Suprapubic skin (tissue), 4 donors: Measurements from ENCODE around the gene B9D1. TPM values are rescaled to one million over a fixed set of nuclear protein-coding genes. Genes with fewer than 3 reads are reported as not detected.

Source experiments
- DNase-seq, 2 donors: peaks; one replicate each; pipeline ENCODE4 v3.0.0-alpha.2; 2019; ENCODE audit warnings: low spot score in 2 of 2
- H3K27ac ChIP-seq: fragments of 200-600 bp; sonication (generic); one replicate; pipeline ENCODE4 v1.5.1; 2019
- H3K27me3 ChIP-seq: fragments of 200-600 bp; sonication (generic); one replicate; pipeline ENCODE4 v1.5.1; 2019
- H3K36me3 ChIP-seq: fragments of 200-600 bp; sonication (generic); one replicate; pipeline ENCODE4 v1.5.1; 2019
- H3K4me1 ChIP-seq: fragments of 200-600 bp; sonication (generic); one replicate; pipeline ENCODE4 v1.5.1; 2019
- H3K4me3 ChIP-seq: fragments of 200-600 bp; sonication (generic); one replicate; pipeline ENCODE4 v1.5.1; 2019; ENCODE audit warnings: mild to moderate bottlenecking
- H3K9me3 ChIP-seq: fragments of 200-600 bp; sonication (generic); one replicate; pipeline ENCODE4 v1.5.1; 2019
- CTCF ChIP-seq, 2 donors: fragments of 200-600 bp in 1 of 2; fragments of 450-650 bp in 1 of 2; sonication (generic) in 1 of 2; IDR thresholded peaks; one replicate each; pipeline ENCODE4 v1.5.1; 2016 to 2019; ENCODE audit warnings: antibody characterized with exemption in 2 of 2, mild to moderate bottlenecking in 1 of 2, moderate library complexity in 1 of 2
- EP300 ChIP-seq: sonication (generic); formaldehyde crosslinking; IDR thresholded peaks from one replicate; pipeline ENCODE4 v1.6.1; 2017; ENCODE audit warnings: antibody characterized with exemption
- POLR2A ChIP-seq, 2 donors: fragments of 450-650 bp; IDR thresholded peaks; one replicate each; pipeline ENCODE4 v1.6.1; 2017; ENCODE audit warnings: antibody characterized with exemption in 2 of 2, mild to moderate bottlenecking in 2 of 2, moderate library complexity in 2 of 2
- POLR2AphosphoS5 ChIP-seq, 3 donors: sonication (generic); formaldehyde crosslinking; IDR thresholded peaks; one replicate each; pipeline ENCODE4 v1.6.1; 2017; ENCODE audit warnings: antibody characterized with exemption in 3 of 3
- WGBS: methylation state at CpG from one replicate; pipeline ENCODE4 v1.1.5; 2018; 5-methylcytosine and 5-hydroxymethylcytosine counted together
- total RNA-seq, 4 donors: library from RNA; depleted of rRNA; stranded (reverse); fragments of >200 nt; gene quantifications; one replicate each; pipeline ENCODE4 v1.1.0, GENCODE V29; 2016

The B9D1 gene
- total RNA-seq, 4 donors from 2014 or later: 10.7 to 21.7 (median 17.3) TPM

GRCh38 chr17:19341641-19342610 is 20.6 kb downstream of the B9D1 start:
- 46% methylated on average over 20 of the region's 20 CpGs for WGBS

GRCh38 chr17:19341211-19341631 is 21.3 kb downstream of the B9D1 start:
- H3K9me3 ChIP-seq: no peaks in the 10 kb centered on the region
- no peak overlapping the region for H3K4me3 ChIP-seq
- peaks cover 7% of the 10 kb centered on the region for H3K36me3 ChIP-seq
- TF ChIP-seq POLR2A (IDR thresholded peaks at IDR 0.05) (no peak), CTCF (IDR thresholded peaks at IDR 0.05) (no peak), POLR2AphosphoS5 (IDR thresholded peaks at IDR 0.05) (no peak), EP300 (no peak)
- H3K27ac ChIP-seq: peak overlapping the region; percentile 49
- DNase-seq: peak in 1 of 2 donors; percentile 64
- H3K4me1 ChIP-seq: peaks cover 71% of the 10 kb centered on the region
- no peaks in the 10 kb centered on the region for H3K27me3 ChIP-seq
- WGBS: 72% methylated on average over 7 of the region's 7 CpGs

More at GRCh38 chr17:19341641-19342610, 20.6 kb downstream of the B9D1 start:
- H3K4me3 ChIP-seq: no peak overlapping the region
- no peaks in the 10 kb centered on the region for H3K9me3 ChIP-seq
- no peaks in the 10 kb centered on the region for H3K27me3 ChIP-seq
- no peaks in the 10 kb centered on the region for H3K36me3 ChIP-seq
- DNase-seq: peak in 1 of 2 donors; percentile 75
- peak overlapping the region; percentile 49 for H3K27ac ChIP-seq
- no peak for TF ChIP-seq POLR2A (IDR thresholded peaks at IDR 0.05)
- no peak for TF ChIP-seq CTCF (IDR thresholded peaks at IDR 0.05)
- TF ChIP-seq POLR2AphosphoS5 (IDR thresholded peaks at IDR 0.05): no peak
- no peak for TF ChIP-seq EP300
- H3K4me1 ChIP-seq: peaks cover 74% of the 10 kb centered on the region

GRCh38 chr17:19339341-19339815 is 23.1 kb downstream of the B9D1 start:
- Histone ChIP-seq H3K36me3 (peaks cover 18% of the 10 kb centered on the region), H3K9me3 (no peaks in the 10 kb centered on the region), H3K4me3 (no peak overlapping the region), H3K4me1 (peaks cover 52% of the 10 kb centered on the region), H3K27ac (no peak overlapping the region), H3K27me3 (no peaks in the 10 kb centered on the region)
- no peak for DNase-seq
- no peak for TF ChIP-seq CTCF (IDR thresholded peaks at IDR 0.05)
- TF ChIP-seq EP300: no peak
- no peak for TF ChIP-seq POLR2A (IDR thresholded peaks at IDR 0.05)
- no peak for TF ChIP-seq POLR2AphosphoS5 (IDR thresholded peaks at IDR 0.05)
- WGBS: 79% methylated on average over 2 of the region's 2 CpGs

GRCh38 chr17:19338031-19338990 is 24.2 kb downstream of the B9D1 start:
- Histone ChIP-seq H3K27ac (no peak overlapping the region), H3K36me3 (peaks cover 29% of the 10 kb centered on the region), H3K4me1 (peaks cover 43% of the 10 kb centered on the region), H3K4me3 (no peak overlapping the region), H3K9me3 (no peaks in the 10 kb centered on the region), H3K27me3 (no peaks in the 10 kb centered on the region)
- TF ChIP-seq POLR2AphosphoS5 (IDR thresholded peaks at IDR 0.05) (no peak), CTCF (IDR thresholded peaks at IDR 0.05) (peak; percentile 7 to 59)
- no peak for DNase-seq
- WGBS: 87% methylated on average over 7 of the region's 7 CpGs
